HG03432 (cell line): ENCODE data around the gene SF3A1.
A peak's percentile ranks its signal among the peaks of the same experiment; 100 is the strongest.

Experiments used
- ATAC-seq: cut with Tn5 transposase; IDR thresholded peaks from one replicate; pipeline ENCODE4 v1.9.1; 2021; ENCODE audit warnings: mild to moderate bottlenecking, moderate library complexity; ENCODE audit not compliant: unreplicated experiment

SF3A1 gene

GRCh38 chr22:30325065-30325720 is 31.5 kb downstream of the SF3A1 start:
- no peak for ATAC-seq

GRCh38 chr22:30324014-30324730 is 32.5 kb downstream of the SF3A1 start:
- no peak for ATAC-seq

GRCh38 chr22:30323246-30323645 is 33.4 kb downstream of the SF3A1 start:
- ATAC-seq = no peak

GRCh38 chr22:30321461-30321860 is 35.2 kb downstream of the SF3A1 start:
- ATAC-seq = no peak

DNA sequence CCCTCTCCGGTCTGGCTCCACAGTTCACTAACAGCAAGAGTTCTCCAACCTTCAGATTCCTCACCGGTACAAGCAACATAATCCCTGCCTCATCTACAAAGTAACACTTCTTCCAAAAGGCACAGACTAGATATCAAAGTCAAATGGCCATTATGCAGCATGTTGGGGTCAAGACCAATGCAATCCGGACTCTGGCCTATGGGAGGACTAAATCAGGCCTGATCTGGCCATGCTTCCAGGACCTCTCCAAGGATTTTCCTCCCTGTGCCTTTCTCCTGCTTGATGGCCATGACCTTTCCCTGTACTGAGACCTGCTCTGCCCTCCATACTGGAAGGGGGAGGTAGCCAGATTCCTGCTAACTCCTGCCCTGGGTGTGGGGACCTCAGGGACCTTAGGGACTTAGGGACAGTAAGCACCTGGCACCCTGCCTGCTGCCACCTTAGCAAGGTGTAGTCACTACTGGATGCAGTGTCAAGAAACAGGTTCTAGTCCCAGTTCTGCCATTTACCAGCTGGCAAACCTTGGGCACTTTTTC is 36.6 kb downstream of the SF3A1 start:
- no peak for ATAC-seq

GRCh38 chr22:30318799-30319419 is 37.8 kb downstream of the SF3A1 start:
- no peak for ATAC-seq

DNA sequence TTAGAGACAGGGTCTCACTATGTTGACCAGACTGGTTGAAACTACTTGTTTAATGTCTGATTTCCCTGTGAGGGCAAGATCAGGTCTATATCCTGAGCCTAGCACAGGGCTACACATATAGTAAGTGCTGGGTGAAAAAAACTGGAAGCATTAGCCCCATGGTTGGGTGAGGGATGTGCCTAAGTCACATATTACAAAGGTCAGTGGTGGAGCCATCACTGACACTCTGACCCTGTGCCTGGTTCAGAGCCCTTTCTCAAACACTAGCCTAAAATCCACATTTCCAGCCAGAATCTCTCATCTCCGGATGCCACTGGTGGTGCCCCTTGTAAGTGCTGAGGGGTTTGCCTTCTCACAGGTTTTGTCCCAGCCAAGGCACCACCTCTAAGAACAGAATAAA is 38.9 kb downstream of the SF3A1 start:
- ATAC-seq = no peak

GRCh38 chr22:30315962-30316576 is 40.6 kb downstream of the SF3A1 start:
- ATAC-seq = no peak

DNA sequence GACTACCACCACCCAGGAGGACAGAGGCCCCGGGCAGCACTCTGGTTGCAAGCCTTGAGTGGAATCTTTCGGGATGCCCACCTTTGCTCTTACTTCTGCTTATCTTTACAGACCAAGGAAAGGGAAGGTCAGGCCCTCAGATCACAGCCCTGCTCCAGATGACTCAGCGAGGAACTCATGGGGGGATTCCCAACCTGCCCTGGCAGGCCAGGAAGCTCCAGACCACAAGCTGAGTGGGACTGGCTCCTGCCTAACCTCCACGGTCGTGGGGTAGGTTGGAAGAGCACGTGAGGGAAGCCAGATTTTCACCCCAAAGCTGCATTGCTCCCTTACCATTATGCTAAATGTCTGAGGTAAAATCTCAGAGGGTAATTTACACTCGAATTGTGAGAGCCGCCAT is 41.8 kb downstream of the SF3A1 start:
- peak; percentile 46 for ATAC-seq

- no peak for ATAC-seq
These were observed 42.9 kb downstream of the SF3A1 start for GRCh38 chr22:30313527-30314363.

DNA sequence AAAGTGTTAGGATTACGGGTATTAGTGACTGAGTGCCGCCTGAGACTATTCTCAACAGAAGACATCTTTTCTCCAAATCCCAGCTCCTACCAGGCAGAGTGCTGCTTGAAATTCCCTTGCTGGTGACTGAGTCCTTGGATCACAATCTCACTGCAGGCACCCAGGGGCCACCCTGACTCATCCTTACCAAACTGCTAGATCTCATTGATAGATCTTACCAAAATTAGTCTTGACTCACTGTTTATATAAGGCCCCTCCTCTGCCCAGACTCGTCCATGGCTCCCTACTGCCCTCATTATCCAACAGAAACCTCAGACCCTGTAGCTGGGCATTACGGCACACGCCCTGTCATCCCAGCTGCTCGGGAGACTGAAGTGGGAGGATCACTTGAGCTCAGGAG is 44.6 kb downstream of the SF3A1 start:
- no peak for ATAC-seq

DNA sequence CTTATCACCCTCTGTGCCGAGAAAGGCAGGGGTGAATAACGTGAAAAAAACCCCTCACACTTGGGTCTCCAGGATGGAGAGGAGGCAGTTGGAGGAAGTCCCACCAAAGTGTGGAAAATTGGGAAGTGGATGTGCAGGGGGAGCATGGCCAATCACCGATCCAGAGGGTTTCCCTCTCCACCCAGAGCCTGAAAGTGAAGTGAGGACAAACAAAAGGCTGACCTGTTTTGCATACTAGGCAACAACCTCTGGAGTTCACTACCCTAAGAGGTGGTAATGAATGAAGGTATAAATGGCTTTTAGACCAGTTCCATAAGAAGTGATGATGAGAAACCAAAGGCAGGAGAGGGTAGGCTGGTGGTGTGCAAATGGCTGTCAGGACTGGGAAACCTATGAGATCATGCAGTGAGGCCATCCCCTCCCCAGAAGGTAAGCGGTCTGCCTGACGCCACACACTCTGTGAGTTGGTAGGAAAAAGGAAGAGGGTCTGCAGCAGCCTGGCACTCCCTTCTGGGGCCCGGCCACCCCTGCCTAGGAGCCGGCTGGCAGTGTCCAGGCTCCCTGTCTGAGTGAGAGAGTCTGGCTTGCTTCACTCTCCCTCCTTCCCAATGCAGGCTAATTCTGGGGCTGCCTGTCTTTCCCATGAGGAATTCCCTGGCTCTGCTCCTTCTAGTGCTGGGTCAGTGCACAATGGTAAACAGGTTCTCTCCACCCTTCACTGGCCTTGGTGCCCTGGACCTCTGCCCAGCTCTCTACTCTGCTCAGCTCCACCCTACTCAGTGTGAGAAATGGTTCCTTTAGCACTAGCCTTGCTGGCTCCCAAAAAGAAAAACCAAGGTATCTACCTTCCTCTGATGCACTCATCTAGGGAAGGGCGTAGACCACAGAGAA is 45.6 kb downstream of the SF3A1 start:
- no peak for ATAC-seq

DNA sequence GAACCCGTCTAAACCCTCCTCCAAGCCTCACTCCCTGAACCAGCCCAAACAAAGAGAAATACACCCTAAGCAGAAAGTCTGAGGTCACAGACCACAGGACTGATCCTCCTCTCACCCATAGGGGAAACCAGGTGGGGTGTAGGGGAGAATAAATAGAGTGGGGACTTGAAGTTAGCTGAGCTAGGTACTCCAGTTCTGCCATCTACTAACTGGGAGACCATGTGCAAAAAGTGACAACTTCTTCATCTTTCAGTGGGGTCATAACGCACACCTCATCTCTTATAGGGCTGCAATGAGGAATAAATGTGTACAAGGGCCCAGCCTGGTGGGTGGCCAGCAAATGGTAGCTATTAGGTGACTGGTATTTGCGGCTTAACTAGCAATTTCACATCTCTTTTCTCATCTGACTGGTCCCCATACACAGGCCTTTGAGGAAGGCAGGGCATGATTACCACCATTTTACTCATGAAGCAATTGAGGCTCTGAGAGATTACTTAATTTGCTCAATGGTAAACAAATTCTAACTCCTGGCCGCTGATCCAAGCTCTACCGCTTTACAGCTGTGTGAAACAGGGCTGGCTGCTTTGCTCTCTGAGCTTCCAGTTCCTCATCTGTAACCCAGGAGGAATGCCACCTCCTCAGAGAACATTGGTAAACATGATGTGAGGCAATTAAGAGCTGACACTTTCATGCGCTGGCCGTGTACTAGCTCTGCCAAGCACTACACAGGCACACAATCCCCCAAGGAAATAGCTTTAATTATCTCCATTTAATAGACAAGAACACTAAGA is 46.5 kb downstream of the SF3A1 start:
- ATAC-seq = peak; percentile 26

GRCh38 chr22:30308518-30309230 is 48.0 kb downstream of the SF3A1 start:
- peak; percentile 51 for ATAC-seq

- ATAC-seq = no peak
These were observed 48.6 kb downstream of the SF3A1 start for GRCh38 chr22:30308093-30308492.

DNA sequence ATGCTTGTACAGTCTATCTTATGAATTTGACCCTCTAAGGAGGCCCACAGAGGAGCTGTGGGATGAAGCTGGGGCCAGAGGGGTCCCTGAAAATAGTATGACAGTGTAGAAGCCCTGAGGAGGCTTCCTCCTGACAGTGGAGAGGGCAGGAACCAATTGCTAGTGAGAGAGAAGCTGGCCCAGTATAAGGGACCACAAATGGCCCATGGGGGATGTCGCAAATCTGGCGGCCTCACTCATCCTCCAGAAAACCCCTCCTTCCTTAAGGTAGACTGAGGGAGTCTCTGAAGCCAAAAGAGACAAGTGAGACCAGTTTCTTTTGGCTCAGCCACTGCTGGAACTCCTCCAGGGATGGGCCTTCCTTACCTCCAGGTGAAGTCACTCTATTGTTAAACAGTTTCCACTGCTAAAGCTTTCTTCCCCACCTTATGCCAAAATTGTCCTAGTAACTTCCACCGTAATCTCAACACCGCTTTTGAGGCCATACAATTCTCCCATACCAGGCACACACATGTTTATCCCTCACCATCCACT is 49.6 kb downstream of the SF3A1 start:
- ATAC-seq = no peak

DNA sequence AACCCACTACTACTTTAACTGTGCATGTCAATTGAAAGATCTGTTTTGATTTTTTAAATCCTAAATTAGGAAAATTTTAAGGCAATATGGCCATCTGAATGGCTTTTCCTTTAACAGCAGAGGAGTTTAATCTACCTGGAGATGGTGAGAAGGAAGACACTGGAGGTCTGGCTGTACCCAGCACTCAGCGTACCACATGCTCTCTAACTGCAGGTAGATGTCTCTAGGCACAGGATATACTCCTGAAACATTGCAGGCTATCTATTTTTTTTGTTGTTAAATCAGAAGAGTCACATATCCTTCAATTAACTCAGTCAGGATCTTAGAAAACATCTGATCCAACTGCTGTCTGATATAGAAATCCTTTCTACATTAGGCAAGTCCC is 50.1 kb downstream of the SF3A1 start:
- no peak for ATAC-seq
